GM23338 (cell line): ENCODE results near the gene SLC8A3. TPM values are rescaled to one million over a fixed set of nuclear protein-coding genes. Genes with fewer than 3 reads are reported as not detected.
"Not testable (repeated sequence)": the region's sequence is repeated elsewhere in the genome, so short reads cannot be mapped to it uniquely, and the experiment has no call there.

ENCODE experiments used
- ATAC-seq: fragments of 200-7000 bp; cut with Tn5 transposase; 3 replicates; pipeline ENCODE4 v1.9.1; 2020
- DNase-seq: peaks from one replicate; pipeline ENCODE4 v3.0.0-alpha.2; 2015; ENCODE audit warnings: low spot score
- H2AFZ ChIP-seq: fragments of 200-600 bp; sonication (generic); 2 replicates; pipeline ENCODE4 v1.8.0; 2016; ENCODE audit warnings: antibody characterized with exemption, mild to moderate bottlenecking, moderate library complexity
- H3F3A ChIP-seq: fragments of 200-600 bp; sonication (generic); replicated peaks from 2 replicates; pipeline ENCODE4 v1.8.0; 2017; ENCODE audit warnings: antibody characterized with exemption, mixed run types, low read depth
- H3K27ac ChIP-seq: fragments of 200-600 bp; sonication (generic); 2 replicates; pipeline ENCODE4 v1.6.1; 2016; ENCODE audit warnings: low read depth
- H3K27me3 ChIP-seq: fragments of 200-600 bp; sonication (generic); 2 replicates; pipeline ENCODE4 v1.8.0; 2016; ENCODE audit warnings: mild to moderate bottlenecking, mixed run types, moderate library complexity; ENCODE audit not compliant: insufficient read depth
- H3K36me3 ChIP-seq: fragments of 200-600 bp; sonication (generic); 2 replicates; pipeline ENCODE4 v1.8.0; 2016; ENCODE audit warnings: mild to moderate bottlenecking; ENCODE audit not compliant: insufficient read depth
- H3K4me1 ChIP-seq: fragments of 200-600 bp; sonication (generic); 2 replicates; pipeline ENCODE4 v1.8.0; 2016; ENCODE audit warnings: mild to moderate bottlenecking, moderate library complexity; ENCODE audit not compliant: insufficient read depth
- H3K4me2 ChIP-seq: fragments of 200-600 bp; sonication (generic); 2 replicates; pipeline ENCODE4 v1.7.1; 2017; ENCODE audit warnings: mixed run types
- H3K4me3 ChIP-seq: fragments of 200-600 bp; sonication (generic); 2 replicates; pipeline ENCODE4 v1.6.1; 2016; ENCODE audit warnings: mixed run types
- H3K79me2 ChIP-seq: fragments of 200-600 bp; sonication (generic); replicated peaks from 2 replicates; pipeline ENCODE4 v1.8.0; 2017; ENCODE audit warnings: mild to moderate bottlenecking; ENCODE audit not compliant: insufficient read depth
- H3K9me2 ChIP-seq: fragments of 200-600 bp; sonication (generic); 2 replicates; pipeline ENCODE4 v1.8.0; 2017; ENCODE audit not compliant: insufficient read depth
- H4K20me1 ChIP-seq: fragments of 200-600 bp; sonication (generic); replicated peaks from 2 replicates; pipeline ENCODE4 v1.8.0; 2017; ENCODE audit warnings: mild to moderate bottlenecking; ENCODE audit not compliant: insufficient read depth
- H3K27ac Mint-ChIP-seq: 2 replicates; pipeline ENCODE4 v1.8.0; 2020; ENCODE audit warnings: inconsistent platforms, mild to moderate bottlenecking, moderate library complexity, mixed read lengths
- H3K27me3 Mint-ChIP-seq: 3 replicates; pipeline ENCODE4 v1.8.0; 2022; ENCODE audit warnings: low read depth, mild to moderate bottlenecking, moderate library complexity, mixed read lengths, inconsistent platforms; ENCODE audit not compliant: insufficient read depth, poor library complexity
- H3K36me3 Mint-ChIP-seq: 3 replicates; pipeline ENCODE4 v1.8.0; 2021; ENCODE audit warnings: low read depth, mild to moderate bottlenecking, inconsistent platforms, moderate library complexity, mixed read lengths
- H3K4me1 Mint-ChIP-seq: 3 replicates; pipeline ENCODE4 v1.8.0; 2020; ENCODE audit warnings: mild to moderate bottlenecking, inconsistent platforms, mixed read lengths
- H3K4me3 Mint-ChIP-seq: 3 replicates; pipeline ENCODE4 v1.8.0; 2021; ENCODE audit warnings: moderate library complexity, mild to moderate bottlenecking, inconsistent platforms, mixed read lengths
- H3K9me3 Mint-ChIP-seq: 3 replicates; pipeline ENCODE4 v1.8.0; 2020; ENCODE audit warnings: moderate library complexity, mild to moderate bottlenecking, inconsistent platforms, mixed read lengths
- ZNF462 ChIP-seq: fragments of 250-450 bp; sonication (Bioruptor Pico); IDR thresholded peaks from 2 replicates; pipeline ENCODE4 v1.5.0; 2020; ENCODE audit warnings: mild to moderate bottlenecking, moderate library complexity
- polyA plus RNA-seq: library from polyadenylated mRNA; unstranded; fragments of >200 nt; fragmentation: Nextera tagmentation; extraction: Ambion mirVana; gene quantifications from 2 replicates; pipeline ENCODE4 v1.2.1, GENCODE V29; 2016
- total RNA-seq: library from RNA; depleted of rRNA; stranded (reverse); fragments of >200 nt; shearing (Covaris generic); gene quantifications from 2 replicates; pipeline ENCODE4 v1.2.3, GENCODE V29; 2014

Gene SLC8A3
- total and polyA plus RNA-seq, 2 experiments from 2014 or later, result 0.82 to 2.0 TPM

- H3K27ac Mint-ChIP-seq, result peak overlapping the region; percentile 43
- not testable (repeated sequence) for H3K27ac ChIP-seq
These were observed 41.3 kb upstream of the SLC8A3 start for GRCh38 chr14:70229877-70230640.

More at GRCh38 chr14:70229877-70230640, 41.3 kb upstream of the SLC8A3 start:
- Mint-ChIP-seq H3K9me3 (peaks cover 12% of the 10 kb centered on the region; the same call in 2 of the 3 replicates), H3K4me3 (peak overlapping the region; percentile 0; the same call in 1 of the 3 replicates), H3K4me1 (peaks cover 28% of the 10 kb centered on the region)
- not testable (repeated sequence) for H3K36me3 ChIP-seq, H3K36me3 Mint-ChIP-seq, H3K79me2 ChIP-seq, H3K4me3 ChIP-seq, H4K20me1 ChIP-seq, H3K27me3 ChIP-seq, H3F3A ChIP-seq, H3K9me2 ChIP-seq, H3K27me3 Mint-ChIP-seq
- DNase-seq (peak; percentile 16), ATAC-seq (peak; percentile 100)
- peak; percentile 49; the same call in 1 of the 2 replicates for TF ChIP-seq ZNF462
- Histone ChIP-seq H3K4me2 (peak overlapping the region; percentile 17; the same call in 1 of the 2 replicates), H2AFZ (peak overlapping the region; percentile 56; the same call in 1 of the 2 replicates), H3K4me1 (peaks cover 15% of the 10 kb centered on the region)
